ENCODE results near the gene GPR137.

GRCh38 chr11:64278576-64279190 is 7.0 kb upstream of the GPR137 start:
- TF ChIP-seq REST (IDR thresholded peaks at IDR 0.05) (no peak), ZBTB33 (IDR thresholded peaks at IDR 0.05) (no peak), CTCF (IDR thresholded peaks at IDR 0.05; ENCODE audit: low read depth, low read length, missing input control) (no peak), GABPA (IDR thresholded peaks at IDR 0.05 in 1 of 2, conservative IDR thresholded peaks at IDR 0.05 in 1 of 2) (no peak), YY1 (IDR thresholded peaks at IDR 0.05) (no peak), RAD21 (IDR thresholded peaks at IDR 0.05) (no peak), SP1 (IDR thresholded peaks at IDR 0.05) (no peak)
